Stimulated activated CD4-positive, alpha-beta T cell treated with anti-CD3 and anti-CD28 coated beads, Interleukin-1b, Interleukin-23, amount 100 ng/mL, for 1 hour (primary cell): ENCODE measurements around the gene PLEKHA3.

Experiments used
- DNase-seq, 2 donors: peaks; one replicate each; pipeline ENCODE4 v3.0.0-alpha.2; 2020; ENCODE audit warnings: low read depth in 2 of 2

The PLEKHA3 gene

DNA sequence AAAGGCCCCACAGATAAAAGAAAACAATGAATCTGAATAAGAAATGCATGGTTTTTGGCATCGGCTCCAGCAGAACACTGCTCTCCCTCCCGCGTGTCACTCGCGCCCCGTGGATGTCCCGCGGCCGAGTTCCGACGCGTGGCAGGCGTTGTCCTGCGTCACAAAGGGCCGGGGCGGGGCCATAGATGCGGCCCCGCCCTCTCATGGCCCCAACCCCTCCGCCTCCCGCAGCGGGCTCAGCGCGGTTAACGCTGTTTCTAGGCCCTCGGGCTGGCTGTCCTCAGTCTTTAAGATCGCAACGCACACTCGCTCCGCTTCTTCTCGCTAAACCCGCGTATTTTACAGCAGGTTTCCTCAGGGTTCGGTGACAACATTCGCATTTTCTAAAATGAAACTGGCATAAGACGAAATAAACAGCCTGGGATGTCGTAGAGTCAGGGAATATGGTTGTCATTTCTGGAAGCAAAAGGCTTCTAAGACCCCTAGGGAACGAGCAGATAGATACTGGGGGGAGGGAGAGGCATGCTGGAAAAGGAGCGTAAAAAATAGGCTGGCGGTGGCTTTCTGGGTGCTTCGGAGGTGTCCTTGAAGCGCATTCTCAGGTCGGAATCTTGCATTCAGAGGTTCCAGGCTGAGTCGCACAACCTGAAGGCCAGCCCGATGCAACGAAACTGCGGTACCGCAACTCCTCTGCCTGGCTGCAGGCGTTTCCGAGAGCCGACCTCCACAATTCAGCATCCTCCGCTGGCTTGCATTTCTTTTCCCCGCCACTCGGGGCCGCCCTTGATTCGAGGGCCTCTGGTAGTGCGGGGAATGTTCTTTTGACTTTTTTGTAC lies 1.6 kb upstream of the PLEKHA3 start, which contains the start of gene FKBP7:
FKBP7 (minus strand) TSS at position 162 of the 836 bp plus-strand sequence; CDS start at position 61, 101 bp downstream.
- peak; percentile 48 to 66 for DNase-seq

DNA sequence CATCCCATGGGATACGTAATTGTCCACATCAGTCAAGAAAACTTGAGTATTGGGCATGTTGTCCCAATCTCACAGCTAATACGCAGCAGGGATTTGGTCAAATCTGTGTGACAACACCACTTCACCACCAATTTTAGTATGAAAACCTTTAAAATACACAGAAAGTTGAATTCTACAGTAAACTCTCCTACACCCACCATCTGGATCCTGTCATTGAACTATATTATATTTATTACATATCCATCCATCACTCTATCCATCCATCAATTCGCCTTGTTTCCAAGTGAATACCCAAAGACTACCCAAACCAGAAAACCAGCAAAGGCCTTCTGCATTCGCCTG lies 1.0 kb upstream of the PLEKHA3 start:
- no peak for DNase-seq

DNA sequence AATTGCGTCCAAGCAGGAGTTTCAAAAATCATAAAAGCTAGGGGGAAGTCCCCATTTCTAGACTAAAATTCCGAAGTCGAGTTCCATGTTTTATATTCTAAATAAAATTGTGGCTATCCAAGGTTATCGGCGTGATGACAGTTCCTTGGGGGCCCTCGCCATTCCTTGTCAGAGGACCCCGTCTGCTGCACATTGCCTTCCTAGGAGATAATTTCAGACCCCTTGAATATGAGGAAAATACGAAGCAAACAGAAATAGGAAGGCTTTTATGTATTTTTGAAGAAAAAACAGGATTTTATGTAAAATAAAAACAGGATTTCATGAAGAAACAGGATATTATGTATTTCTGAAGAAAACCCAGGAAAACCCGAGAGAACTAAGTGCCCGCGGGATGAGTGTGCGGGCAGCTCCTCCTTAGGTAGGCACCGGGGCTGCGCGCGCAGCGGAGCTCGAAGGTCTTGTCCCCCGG lies 465 bp upstream of the PLEKHA3 start:
- DNase-seq: no peak

- DNase-seq: no peak
These were observed 2.2 kb downstream of the PLEKHA3 start for GRCh38 chr2:178482437-178482836.

DNA sequence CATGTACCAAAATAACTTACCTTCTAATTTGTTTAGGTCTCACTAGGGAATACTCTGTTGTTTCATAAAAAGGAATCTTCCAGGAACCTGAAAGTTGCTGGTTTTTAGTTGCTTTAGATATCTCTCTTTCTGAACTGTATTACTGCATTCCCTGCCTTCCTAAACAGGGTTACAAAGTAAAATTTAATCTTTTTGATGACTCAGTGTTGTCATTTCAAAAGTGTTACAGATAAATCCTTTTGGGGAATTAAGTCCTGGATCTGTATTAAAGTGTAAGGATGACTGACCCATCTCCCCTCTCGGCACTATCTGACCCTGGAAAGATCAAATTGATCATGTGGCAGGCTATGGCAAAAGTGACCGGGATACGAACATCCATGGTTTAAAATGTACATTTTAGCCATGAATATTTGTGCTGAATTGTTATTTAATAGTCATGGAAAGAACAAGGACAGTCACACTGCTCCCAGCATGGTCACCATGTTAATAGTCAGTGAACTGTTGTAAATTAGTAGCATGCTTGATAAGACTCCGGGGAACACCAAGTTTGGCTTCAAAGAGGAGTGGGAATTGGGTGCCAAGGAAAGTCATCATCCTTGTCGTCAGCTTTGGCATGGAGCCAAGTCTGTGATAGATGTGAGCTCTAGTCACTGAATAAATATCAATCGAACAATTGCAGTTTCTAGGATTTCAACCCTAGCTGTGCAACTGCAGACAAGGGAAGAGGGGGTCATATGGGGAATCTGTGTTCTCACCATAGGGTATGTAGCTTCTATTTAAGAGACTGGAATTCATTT lies 4.2 kb downstream of the PLEKHA3 start:
- no peak for DNase-seq

DNA sequence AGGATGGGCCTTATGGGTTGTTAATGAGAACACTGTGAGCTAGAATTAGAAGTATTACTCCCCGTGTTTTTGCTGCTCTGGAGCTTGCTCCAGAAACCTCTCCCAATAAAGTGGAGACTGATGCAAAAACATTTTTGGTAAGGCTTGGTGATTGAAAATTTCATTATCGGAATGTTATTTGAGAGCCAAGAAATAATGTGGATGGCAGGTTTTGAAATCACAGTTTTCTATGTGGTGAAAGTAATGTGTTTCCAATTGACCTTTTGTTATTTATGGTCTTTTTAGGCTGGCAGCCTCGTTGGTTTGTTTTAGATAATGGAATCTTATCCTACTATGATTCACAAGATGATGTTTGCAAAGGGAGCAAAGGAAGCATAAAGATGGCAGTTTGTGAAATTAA lies 5.1 kb downstream of the PLEKHA3 start:
- DNase-seq: no peak

DNA sequence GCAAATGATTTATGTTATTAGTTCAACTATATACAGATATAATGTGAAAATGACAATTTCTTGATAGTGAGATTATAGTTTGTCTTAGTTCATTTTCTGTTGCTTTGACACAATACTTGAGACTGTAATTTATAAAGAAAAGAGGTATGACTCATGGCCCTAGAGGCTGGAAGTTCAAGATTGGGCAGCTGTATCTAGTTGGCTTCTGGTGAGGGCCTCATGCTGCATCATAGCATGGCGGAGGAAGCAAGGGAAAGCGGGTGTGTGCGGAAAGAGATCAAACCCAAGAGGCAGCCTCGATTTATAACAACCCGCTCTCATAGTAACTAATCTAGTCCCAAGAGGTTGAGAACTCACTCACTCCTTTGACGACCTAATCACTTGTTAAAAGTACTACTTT lies 11.4 kb downstream of the PLEKHA3 start:
- no peak for DNase-seq

DNA sequence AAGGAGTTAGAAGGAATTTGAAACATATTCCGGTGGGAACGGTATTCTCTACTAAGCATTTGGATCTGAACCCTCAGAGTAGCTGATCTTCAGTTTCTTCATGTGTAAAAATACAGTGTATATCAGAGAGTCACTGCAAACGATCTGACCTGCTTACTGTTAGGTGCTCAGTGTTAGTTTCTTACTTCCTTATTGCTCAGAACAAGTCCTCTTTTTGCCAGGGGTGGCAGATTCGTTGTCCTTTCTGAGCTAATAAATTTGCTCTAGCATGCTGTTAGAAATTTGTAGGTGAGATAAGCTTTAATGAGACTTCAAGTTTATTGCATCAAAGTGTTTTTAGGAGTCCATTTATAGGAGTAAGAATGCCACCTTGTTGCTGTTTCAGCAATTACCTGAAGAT lies 15.8 kb downstream of the PLEKHA3 start:
- no peak for DNase-seq

GRCh38 chr2:178498137-178498536 lies 17.9 kb downstream of the PLEKHA3 start:
- no peak for DNase-seq

DNA sequence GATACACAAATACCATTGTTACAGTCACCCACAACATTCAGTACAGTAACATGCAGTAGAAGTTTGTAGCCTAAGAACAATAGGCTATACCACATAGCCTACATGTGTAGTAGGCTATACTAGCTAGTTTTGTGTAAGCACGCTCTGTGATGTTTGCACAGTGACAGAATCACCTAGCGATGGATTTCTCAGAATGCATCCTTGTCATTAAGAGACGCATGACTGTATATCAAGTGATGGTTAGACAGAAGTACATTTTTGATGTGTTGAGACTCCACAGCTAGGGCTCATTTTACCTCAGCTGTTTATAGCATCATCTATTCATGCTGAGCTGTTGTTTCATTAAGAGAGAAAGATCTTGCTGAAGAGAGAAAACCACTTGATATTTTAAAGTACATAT lies 19.4 kb downstream of the PLEKHA3 start:
- DNase-seq: no peak

- no peak for DNase-seq
These were observed 22.5 kb downstream of the PLEKHA3 start for GRCh38 chr2:178502751-178503150.

DNA sequence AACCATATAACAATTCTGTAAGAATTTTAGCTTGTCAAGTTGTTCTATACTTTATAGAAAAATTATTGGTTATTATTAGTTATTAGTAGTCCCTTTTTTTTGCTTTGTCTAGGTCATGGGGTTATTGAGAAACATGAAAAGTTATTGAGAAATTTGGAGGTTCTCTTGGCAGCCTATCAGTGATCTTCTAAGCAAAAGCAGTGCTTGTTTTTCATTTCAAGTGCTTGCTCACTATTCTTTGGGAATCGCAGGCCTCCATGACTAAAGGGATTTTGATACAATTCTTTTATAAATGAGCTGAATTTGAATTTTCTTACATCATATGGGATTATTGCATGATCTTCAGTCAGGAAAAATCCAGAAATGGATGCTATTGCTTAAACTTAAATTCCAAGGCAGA lies 25.8 kb downstream of the PLEKHA3 start:
- DNase-seq: no peak

DNA sequence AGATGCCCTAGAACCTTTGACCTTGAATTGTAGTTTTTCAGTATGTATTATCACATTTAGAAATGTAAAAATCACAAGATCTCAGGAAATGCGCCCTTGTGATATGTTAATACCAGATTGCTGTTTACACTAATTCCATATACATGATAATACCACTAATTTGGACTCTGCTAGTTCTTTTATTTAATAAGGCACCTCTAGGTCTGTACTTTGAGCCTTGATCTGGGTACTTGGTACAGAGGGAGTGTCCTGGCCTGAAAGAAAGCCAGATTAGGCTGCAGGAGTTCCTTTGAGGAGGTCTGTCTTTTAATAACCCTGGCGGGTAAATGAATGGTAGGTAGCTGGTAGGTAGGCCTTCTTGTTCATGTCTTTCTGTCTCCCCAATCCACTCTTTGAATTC lies 26.3 kb downstream of the PLEKHA3 start:
- DNase-seq: no peak

DNA sequence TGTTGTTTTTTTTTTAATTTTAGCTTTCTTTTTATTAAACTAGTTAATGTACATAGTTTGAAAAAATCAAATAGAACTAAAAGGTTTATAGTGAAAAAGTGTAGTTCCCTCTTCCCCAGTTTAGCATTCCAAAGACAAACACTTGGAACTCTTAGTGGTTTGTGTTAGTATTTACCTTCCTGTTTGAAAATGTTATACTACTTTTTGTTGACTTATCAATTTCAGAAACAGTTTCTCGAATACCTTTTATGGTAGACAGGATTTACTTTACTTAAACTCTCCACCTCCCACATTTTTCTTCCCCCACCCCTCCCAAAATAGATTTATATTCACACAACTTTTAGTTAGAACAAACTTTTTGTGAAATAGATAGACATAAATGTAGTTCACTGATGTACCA lies 26.7 kb downstream of the PLEKHA3 start:
- DNase-seq: no peak

DNA sequence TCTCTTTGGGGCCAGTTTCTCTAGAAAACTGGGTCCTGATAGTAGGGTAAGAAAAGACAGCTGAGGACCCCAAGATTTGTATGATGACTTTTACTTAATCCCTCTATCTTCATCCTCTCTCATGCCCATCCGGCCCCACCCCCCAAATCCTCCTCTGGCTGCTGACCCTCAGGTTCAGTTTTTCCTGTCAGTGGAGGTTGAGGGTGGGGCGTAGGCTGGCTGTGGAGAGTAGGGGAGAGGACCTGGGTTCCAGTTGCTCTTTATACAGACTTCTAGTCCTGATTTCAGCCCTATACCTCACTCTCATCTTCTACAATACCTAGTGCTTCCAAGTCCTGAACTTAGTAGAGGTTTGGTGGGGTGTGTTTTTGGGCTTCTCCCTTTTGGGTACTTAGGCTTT lies 28.4 kb downstream of the PLEKHA3 start:
- DNase-seq: no peak

DNA sequence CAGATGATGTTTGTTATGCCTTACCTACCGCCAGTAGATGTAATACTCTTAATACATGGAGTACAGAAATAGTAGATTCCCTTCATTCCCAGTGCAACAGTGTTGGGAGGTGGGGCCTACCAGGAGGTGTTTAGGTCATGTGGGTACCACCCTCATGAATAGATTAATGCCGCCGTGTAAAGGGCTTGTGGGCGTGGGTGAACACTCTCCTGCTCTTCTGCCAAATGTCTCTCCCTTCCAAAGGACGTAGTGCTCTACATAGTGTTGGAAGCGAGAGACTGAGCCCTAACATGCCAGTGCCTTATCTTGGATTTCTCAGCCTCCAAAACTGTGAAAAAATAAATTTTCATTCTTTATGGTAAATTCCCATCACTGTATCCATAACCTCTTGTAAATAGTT lies 30.1 kb downstream of the PLEKHA3 start:
- no peak for DNase-seq

DNA sequence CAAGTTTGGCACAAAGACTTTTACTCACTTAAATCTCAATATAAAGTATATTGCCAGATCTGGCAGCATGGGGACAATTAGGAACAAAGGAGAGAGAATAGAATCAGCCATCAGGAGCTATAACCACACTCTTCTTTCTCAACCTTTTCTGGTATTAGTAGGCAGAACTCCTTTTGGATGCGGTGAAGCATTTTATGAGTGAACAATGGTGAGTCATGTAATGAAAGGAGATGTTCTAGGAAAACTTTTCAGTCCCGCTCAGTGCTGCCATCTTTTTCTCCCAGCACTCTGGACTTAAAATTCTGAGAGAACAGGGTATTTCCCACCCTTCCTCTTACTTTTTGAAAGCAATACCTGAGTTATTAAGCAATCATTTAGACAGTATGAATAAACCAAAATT lies 32.2 kb downstream of the PLEKHA3 start:
- no peak for DNase-seq

GRCh38 chr2:178513876-178514275 lies 33.6 kb downstream of the PLEKHA3 start:
- no peak for DNase-seq

GRCh38 chr2:178514664-178515063 lies 34.4 kb downstream of the PLEKHA3 start:
- no peak for DNase-seq

DNA sequence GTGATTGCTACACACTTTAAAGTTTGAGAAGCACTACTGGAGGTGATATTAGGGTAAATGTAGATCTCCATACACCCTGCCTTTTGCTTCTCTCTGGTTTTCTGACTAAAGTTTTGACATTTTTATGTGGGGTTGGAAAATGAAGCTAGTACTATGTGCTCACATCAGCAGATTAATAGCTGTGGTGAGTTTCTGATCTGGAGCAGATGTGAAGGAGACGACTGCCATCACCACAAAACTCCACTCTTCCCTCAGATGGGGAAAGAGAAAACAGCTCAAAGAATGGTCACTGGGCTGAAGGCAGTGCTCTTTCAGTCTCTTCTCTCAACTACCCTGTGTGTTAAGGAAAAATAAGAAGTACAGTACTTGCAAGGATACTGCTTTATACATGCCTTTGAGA lies 37.2 kb downstream of the PLEKHA3 start:
- DNase-seq: no peak

GRCh38 chr2:178521304-178522150 lies 41.3 kb downstream of the PLEKHA3 start:
- no peak for DNase-seq

DNA sequence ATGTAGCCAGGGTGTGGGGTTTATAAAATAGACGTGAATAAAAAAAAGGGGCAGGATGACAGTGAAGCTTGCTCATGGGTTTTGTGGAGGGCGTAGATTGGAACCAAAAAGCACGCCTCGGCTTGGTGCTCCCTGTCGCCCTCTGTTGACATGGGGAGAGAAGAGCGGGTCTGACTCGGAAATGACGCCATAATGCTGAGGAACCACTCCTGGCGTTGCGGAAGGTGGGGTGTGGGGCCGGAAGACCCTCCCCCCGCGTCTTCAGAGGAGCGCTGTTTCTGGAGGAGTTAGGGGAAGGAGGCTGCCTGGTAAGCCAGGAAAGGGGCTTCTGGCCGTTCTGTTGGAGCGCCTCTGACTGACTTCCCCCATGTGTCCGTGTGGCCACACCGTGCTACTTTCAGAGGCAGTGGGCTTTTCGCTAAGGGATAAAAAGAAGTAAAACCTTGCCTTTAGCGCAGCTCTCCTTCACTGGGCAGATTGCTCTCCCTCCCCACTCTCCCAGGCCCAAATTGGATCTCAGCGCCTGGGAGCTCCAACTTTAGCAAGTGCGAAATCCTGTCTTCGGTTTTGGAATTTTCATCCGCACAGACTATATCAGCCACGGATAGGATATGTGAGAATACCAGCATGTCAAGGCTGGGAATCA lies 42.8 kb downstream of the PLEKHA3 start:
- peak; percentile 41 to 54 for DNase-seq
